HUES64 (cell line): ENCODE data around the gene MYBPC3.

Source experiments
- H3K27ac ChIP-seq: 2 replicates; pipeline ENCODE4 v1.7.0; 2013; ENCODE audit warnings: low read depth, low read length, inconsistent platforms
- H3K27me3 ChIP-seq: 2 replicates; pipeline ENCODE4 v1.6.1; 2013; ENCODE audit warnings: mild to moderate bottlenecking, low read length; ENCODE audit not compliant: insufficient read depth
- H3K36me3 ChIP-seq: 2 replicates; pipeline ENCODE4 v1.6.1; 2013; ENCODE audit warnings: mild to moderate bottlenecking, low read length; ENCODE audit not compliant: insufficient read depth
- H3K4me1 ChIP-seq: 2 replicates; pipeline ENCODE4 v1.6.1; 2013; ENCODE audit warnings: mild to moderate bottlenecking, low read length, moderate library complexity; ENCODE audit not compliant: insufficient read depth
- H3K4me3 ChIP-seq: 2 replicates; pipeline ENCODE4 v1.5.1; 2013; ENCODE audit warnings: mild to moderate bottlenecking, low read length, moderate library complexity
- H3K9ac ChIP-seq: 2 replicates; pipeline ENCODE4 v1.6.1; 2013; ENCODE audit warnings: mild to moderate bottlenecking, low read depth, low read length
- H3K9me3 ChIP-seq: 2 replicates; pipeline ENCODE4 v1.6.1; 2013; ENCODE audit warnings: low read depth, low read length; ENCODE audit not compliant: insufficient read depth
- WGBS: fragments of 150-250, 120-280 bp; methylation state at CpG from one replicate; pipeline ENCODE4 v1.1.7; 2013; ENCODE audit warnings: missing lambda C conversion rate; 5-methylcytosine and 5-hydroxymethylcytosine counted together

Gene MYBPC3

DNA sequence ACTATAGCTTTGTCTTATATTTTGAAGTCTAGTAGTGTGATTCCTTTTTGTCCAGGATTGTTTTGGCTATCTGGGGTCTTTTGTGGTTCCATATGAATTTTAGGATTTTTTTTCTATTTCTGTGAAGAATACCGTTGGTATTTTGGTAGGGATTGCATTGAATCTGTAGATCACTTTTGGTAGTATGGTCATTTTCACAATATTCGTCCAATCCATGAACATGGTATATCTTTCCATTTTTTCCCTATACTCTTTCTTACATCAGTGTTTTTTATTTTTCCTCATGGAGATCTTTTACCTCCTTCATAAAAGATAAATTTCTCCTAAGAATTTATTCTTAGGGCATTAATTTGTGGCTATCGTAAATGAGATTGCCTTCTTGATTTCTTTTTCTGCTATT is 53.4 kb downstream of the MYBPC3 start:
- Histone ChIP-seq H3K36me3 (peaks cover 67% of the 10 kb centered on the region), H3K9me3 (peaks cover 10% of the 10 kb centered on the region; the same call in 1 of the 2 replicates)
- WGBS, result 100% methylated on average over 2 of the region's 3 CpGs

DNA sequence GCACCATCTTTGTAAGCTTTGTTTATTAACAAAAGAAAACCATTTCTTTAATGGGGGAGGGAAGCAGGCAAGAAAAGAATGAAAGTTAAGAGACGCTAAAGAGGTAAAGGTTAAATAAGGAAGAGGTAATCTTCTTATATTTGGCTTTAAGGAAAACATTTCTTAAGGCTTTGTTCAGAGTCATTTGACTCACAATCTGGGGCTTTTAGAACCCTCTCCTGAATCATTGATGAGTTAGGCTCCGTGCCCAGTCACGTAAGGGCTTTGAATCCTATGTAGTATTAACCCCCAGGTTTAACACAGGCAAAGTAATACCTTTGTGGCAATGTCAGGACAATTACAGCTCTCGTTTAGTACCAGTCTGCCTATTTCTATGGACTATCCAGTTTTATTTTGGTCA is 56.5 kb downstream of the MYBPC3 start:
- 95% methylated on average over 4 of the region's 4 CpGs for whole genome bisulfite sequencing
- Histone ChIP-seq H3K36me3 (peaks cover 73% of the 10 kb centered on the region), H3K4me1 (no peaks in the 10 kb centered on the region), H3K27me3 (no peaks in the 10 kb centered on the region), H3K27ac (no peak overlapping the region), H3K4me3 (no peak overlapping the region), H3K9me3 (peaks cover 3% of the 10 kb centered on the region; the same call in 1 of the 2 replicates), H3K9ac (no peak overlapping the region)

More for the DNA sequence above, 53.4 kb downstream of the MYBPC3 start:
- Histone ChIP-seq H3K9ac (no peak overlapping the region), H3K4me1 (no peaks in the 10 kb centered on the region), H3K4me3 (no peak overlapping the region), H3K27me3 (no peaks in the 10 kb centered on the region), H3K27ac (no peak overlapping the region)

DNA sequence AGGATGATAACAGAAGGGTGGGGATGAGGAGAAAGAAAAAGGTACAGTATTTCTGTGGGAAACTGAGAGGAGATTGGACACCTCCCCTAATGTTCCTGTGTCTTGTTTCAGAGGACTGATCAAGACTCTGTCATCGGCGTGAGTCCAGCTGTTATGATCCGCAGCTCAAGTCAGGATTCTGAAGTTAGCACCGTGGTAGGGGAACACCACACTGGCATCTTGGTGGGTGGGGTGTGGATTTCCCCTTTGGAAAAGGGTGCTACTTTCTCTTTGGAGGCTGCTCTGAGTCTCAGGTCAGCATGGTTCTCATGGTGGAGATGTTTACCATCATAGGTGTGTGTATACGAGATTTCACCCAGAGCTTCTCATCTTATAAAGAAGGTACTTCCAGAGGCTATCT is 57.1 kb downstream of the MYBPC3 start:
- WGBS, result 97% methylated on average over 5 of the region's 5 CpGs
- H3K36me3 ChIP-seq, result peaks cover 76% of the 10 kb centered on the region
- H3K27ac ChIP-seq, result no peak overlapping the region

DNA sequence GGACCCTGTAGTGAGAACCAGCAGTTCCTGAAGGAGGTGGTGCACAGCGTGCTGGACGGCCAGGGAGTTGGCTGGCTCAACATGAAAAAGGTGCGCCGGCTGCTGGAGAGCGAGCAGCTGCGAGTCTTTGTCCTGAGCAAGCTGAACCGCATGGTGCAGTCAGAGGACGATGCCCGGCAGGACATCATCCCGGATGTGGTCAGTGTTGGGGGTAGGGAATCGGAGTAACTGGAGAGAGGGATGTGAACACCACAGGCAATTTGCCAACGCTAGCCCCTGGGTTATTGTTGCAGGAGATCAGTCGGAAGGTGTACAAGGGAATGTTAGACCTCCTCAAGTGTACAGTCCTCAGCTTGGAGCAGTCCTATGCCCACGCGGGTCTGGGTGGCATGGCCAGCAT is 62.6 kb downstream of the MYBPC3 start:
- no peak overlapping the region for H3K27ac ChIP-seq
- H3K27me3 ChIP-seq, result no peaks in the 10 kb centered on the region
- H3K4me1 ChIP-seq, result no peaks in the 10 kb centered on the region
- peaks cover 82% of the 10 kb centered on the region for H3K36me3 ChIP-seq
- no peaks in the 10 kb centered on the region for H3K9me3 ChIP-seq
- no peak overlapping the region for H3K4me3 ChIP-seq
- no peak overlapping the region for H3K9ac ChIP-seq
- WGBS, result 95% methylated on average over 15 of the region's 15 CpGs

More for the DNA sequence above, 57.1 kb downstream of the MYBPC3 start:
- Histone ChIP-seq H3K9me3 (peaks cover 3% of the 10 kb centered on the region; the same call in 1 of the 2 replicates), H3K27me3 (no peaks in the 10 kb centered on the region), H3K4me3 (no peak overlapping the region), H3K4me1 (no peaks in the 10 kb centered on the region), H3K9ac (no peak overlapping the region)

DNA sequence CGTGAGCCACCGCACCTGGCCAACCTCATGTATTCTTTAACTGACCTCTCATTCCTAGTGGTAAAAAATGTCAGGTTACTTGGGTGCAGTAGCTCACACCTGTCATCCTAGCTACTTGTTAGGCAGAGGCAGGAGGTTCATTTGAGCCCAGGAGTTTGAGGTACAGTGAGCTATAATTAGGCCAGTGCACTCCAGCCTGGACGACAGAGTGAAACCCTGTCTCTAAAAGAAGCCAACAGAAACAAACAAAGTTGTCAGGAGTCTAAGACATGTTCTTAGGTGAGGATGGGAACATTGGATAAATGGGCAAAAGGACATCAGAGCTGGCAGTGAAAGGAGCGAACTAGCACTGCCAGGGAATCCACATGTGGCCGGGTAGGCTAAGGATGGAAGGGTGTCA is 64.4 kb downstream of the MYBPC3 start:
- no peaks in the 10 kb centered on the region for H3K27me3 ChIP-seq
- H3K9me3 ChIP-seq, result no peaks in the 10 kb centered on the region
- no peak overlapping the region for H3K27ac ChIP-seq
- WGBS, result 93% methylated on average over 5 of the region's 5 CpGs
- no peaks in the 10 kb centered on the region for H3K4me1 ChIP-seq
- H3K36me3 ChIP-seq, result peaks cover 86% of the 10 kb centered on the region
- no peak overlapping the region for H3K4me3 ChIP-seq
- no peak overlapping the region for H3K9ac ChIP-seq

DNA sequence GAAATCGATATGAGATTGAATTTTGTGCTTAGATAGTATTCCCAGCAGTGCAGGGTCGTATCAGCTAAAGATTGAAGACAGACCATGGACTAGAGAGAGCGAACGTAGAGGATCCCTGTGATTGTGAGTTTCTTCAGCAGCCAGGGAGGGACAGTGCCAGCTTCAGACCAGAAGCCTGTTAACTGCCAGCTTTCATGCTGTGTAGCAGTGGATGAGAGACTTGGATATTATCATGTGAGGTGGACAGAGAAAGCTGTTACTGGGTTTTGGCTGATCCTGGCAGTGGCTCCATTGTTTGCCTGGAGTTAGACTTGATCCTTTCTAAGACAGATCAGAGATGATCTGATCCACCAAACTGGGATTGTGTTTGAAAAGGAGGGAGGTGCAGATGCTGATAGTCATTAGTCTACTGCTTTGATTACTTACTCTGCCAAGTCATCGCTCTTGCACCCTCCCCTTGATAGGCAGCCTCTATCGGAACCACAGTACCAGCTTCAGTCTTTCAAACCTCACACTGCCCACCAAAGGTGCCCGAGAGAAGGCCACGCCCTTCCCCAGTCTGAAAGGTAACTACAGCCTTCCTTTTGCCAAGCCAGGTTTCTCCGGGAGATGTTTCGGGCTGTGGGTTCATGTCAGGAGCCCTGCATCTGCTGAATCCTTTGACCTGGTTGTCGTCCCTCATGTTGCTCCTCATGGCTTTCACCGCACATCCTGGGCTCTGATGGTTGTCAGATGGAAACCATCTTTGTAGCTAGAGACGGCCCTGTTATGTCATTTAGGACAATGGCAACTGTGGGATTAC is 66.3 kb downstream of the MYBPC3 start:
- H3K36me3 ChIP-seq, result peaks cover 85% of the 10 kb centered on the region
- H3K27me3 ChIP-seq, result no peaks in the 10 kb centered on the region
- no peak overlapping the region for H3K27ac ChIP-seq
- H3K9ac ChIP-seq, result no peak overlapping the region
- H3K4me1 ChIP-seq, result 0 out of 2 replicates have a peak, but pooled peaks cover 1% of the 10 kb centered on the region
- H3K9me3 ChIP-seq, result no peaks in the 10 kb centered on the region
- 95% methylated on average over 13 of the region's 13 CpGs for WGBS
- no peak overlapping the region for H3K4me3 ChIP-seq

DNA sequence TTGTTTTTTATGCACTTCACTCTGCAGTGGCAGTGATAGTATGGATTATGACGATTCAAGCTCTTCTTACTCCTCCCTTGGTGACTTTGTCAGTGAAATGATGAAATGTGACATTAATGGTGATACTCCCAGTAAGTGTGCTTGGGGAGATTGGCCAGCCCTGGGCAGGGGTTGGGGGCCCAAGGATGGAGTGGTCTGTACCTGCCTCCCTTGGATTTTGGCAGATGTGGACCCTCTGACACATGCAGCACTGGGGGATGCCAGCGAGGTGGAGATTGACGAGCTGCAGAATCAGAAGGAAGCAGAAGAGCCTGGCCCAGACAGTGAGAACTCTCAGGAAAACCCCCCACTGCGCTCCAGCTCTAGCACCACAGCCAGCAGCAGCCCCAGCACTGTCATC is 68.4 kb downstream of the MYBPC3 start:
- Histone ChIP-seq H3K27ac (no peak overlapping the region), H3K4me3 (no peak overlapping the region), H3K4me1 (0 out of 2 replicates have a peak, but pooled peaks cover 5% of the 10 kb centered on the region), H3K9ac (no peak overlapping the region), H3K9me3 (no peaks in the 10 kb centered on the region), H3K27me3 (no peaks in the 10 kb centered on the region), H3K36me3 (peaks cover 82% of the 10 kb centered on the region)
- WGBS, result 91% methylated on average over 4 of the region's 4 CpGs

DNA sequence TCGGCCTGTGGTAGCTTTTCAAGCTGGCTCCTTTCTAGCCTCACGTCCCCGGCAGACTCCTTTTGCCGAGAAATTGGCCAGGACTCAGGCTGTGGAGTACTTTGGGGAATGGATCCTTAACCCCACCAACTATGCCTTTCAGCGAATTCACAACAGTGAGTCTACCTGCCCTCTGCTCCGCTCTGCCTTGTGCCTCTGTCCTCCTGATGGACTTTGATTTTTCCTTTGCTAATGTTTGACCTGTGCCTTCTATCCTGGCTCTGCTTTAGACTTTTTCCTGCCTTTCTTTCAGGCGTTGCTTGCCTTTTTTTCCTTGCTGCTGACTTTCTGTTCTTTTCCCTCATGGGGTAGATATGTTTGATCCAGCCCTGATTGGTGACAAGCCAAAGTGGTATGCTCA is 70.0 kb downstream of the MYBPC3 start:
- 0 out of 2 replicates have a peak, but pooled peaks cover 5% of the 10 kb centered on the region for H3K4me1 ChIP-seq
- 95% methylated on average over 7 of the region's 7 CpGs for WGBS
- H3K27me3 ChIP-seq, result no peaks in the 10 kb centered on the region
- H3K36me3 ChIP-seq, result peaks cover 87% of the 10 kb centered on the region
- H3K4me3 ChIP-seq, result no peak overlapping the region
- no peaks in the 10 kb centered on the region for H3K9me3 ChIP-seq
- H3K9ac ChIP-seq, result no peak overlapping the region
- H3K27ac ChIP-seq, result no peak overlapping the region
